ENCODE measurements around the gene ZBED4. TPM values are rescaled to one million over a fixed set of nuclear protein-coding genes. Genes with fewer than 3 reads are reported as not detected.

Gene ZBED4
- total RNA-seq, 1 donor from 2014 or later, result 22.7 TPM

GRCh38 chr22:49873228-49873940 is 19.7 kb downstream of the ZBED4 start:
- Histone ChIP-seq H3K4me2 (ENCODE audit: low read length) (no peak overlapping the region), H3K36me3 (ENCODE audit: insufficient read depth, low read length) (no peaks in the 10 kb centered on the region), H3K79me2 (ENCODE audit: insufficient read depth, low read length) (peaks cover 96% of the 10 kb centered on the region), H3K9me3 (ENCODE audit: insufficient read depth, low read depth, low read length) (peaks cover 4% of the 10 kb centered on the region), H3K27me3 (ENCODE audit: insufficient read depth, low read length) (no peaks in the 10 kb centered on the region), H2AFZ (ENCODE audit: low read depth, low read length) (no peak overlapping the region), H3K9ac (ENCODE audit: low read length) (no peak overlapping the region), H3K4me1 (ENCODE audit: insufficient read depth, low read length) (no peaks in the 10 kb centered on the region), H4K20me1 (ENCODE audit: insufficient read depth, low read length) (peaks cover 81% of the 10 kb centered on the region), H3K27ac (ENCODE audit: low read depth, low read length) (no peak overlapping the region), H3K4me3 (ENCODE audit: insufficient read depth, low read depth, low read length) (no peak overlapping the region)
- Mint-ChIP-seq H3K9me3 (ENCODE audit: unreplicated experiment) (peaks cover 17% of the 10 kb centered on the region), H3K4me3 (ENCODE audit: unreplicated experiment) (no peak overlapping the region), H3K36me3 (ENCODE audit: low read depth, unreplicated experiment) (peaks cover 36% of the 10 kb centered on the region), H3K4me1 (ENCODE audit: low read depth, unreplicated experiment) (no peaks in the 10 kb centered on the region), H3K27ac (ENCODE audit: unreplicated experiment) (no peak overlapping the region), H3K27me3 (ENCODE audit: low read depth, unreplicated experiment) (no peaks in the 10 kb centered on the region)
- DNase-seq (ENCODE audit: low read depth), result no peak
- TF ChIP-seq EZH2 (IDR thresholded peaks at IDR 0.05; ENCODE audit: insufficient read depth, low read length) (no peak), CTCF (IDR thresholded peaks at IDR 0.05; ENCODE audit: insufficient read depth, low read depth, low read length) (no peak)
- FAIRE-seq, result no peak

- no peak for DNase-seq (ENCODE audit: low read depth)
- no peaks in the 10 kb centered on the region for H3K9me3 ChIP-seq (ENCODE audit: insufficient read depth, low read depth, low read length)
- TF ChIP-seq CTCF (IDR thresholded peaks at IDR 0.05; ENCODE audit: insufficient read depth, low read depth, low read length) (no peak), EZH2 (IDR thresholded peaks at IDR 0.05; ENCODE audit: insufficient read depth, low read length) (no peak)
- H3K36me3 ChIP-seq (ENCODE audit: insufficient read depth, low read length), result no peaks in the 10 kb centered on the region
- no peak overlapping the region for H3K4me2 ChIP-seq (ENCODE audit: low read length)
- H3K79me2 ChIP-seq (ENCODE audit: insufficient read depth, low read length), result peaks cover 93% of the 10 kb centered on the region
- H3K9ac ChIP-seq (ENCODE audit: low read length), result no peak overlapping the region
- Mint-ChIP-seq H3K36me3 (ENCODE audit: low read depth, unreplicated experiment) (peaks cover 32% of the 10 kb centered on the region), H3K27ac (ENCODE audit: unreplicated experiment) (no peak overlapping the region), H3K4me1 (ENCODE audit: low read depth, unreplicated experiment) (peaks cover 6% of the 10 kb centered on the region), H3K27me3 (ENCODE audit: low read depth, unreplicated experiment) (no peaks in the 10 kb centered on the region), H3K4me3 (ENCODE audit: unreplicated experiment) (no peak overlapping the region), H3K9me3 (ENCODE audit: unreplicated experiment) (no peaks in the 10 kb centered on the region)
- no peak overlapping the region for H3K4me3 ChIP-seq (ENCODE audit: insufficient read depth, low read depth, low read length)
- peaks cover 16% of the 10 kb centered on the region for H3K4me1 ChIP-seq (ENCODE audit: insufficient read depth, low read length)
- H4K20me1 ChIP-seq (ENCODE audit: insufficient read depth, low read length), result peaks cover 75% of the 10 kb centered on the region
- no peaks in the 10 kb centered on the region for H3K27me3 ChIP-seq (ENCODE audit: insufficient read depth, low read length)
- no peak overlapping the region for H2AFZ ChIP-seq (ENCODE audit: low read depth, low read length)
- no peak overlapping the region for H3K27ac ChIP-seq (ENCODE audit: low read depth, low read length)
- FAIRE-seq, result no peak
These were observed 24.0 kb downstream of the ZBED4 start for GRCh38 chr22:49877642-49878041.

- no peak overlapping the region for H3K4me2 ChIP-seq (ENCODE audit: low read length)
- Mint-ChIP-seq H3K4me3 (ENCODE audit: unreplicated experiment) (no peak overlapping the region), H3K27me3 (ENCODE audit: low read depth, unreplicated experiment) (no peaks in the 10 kb centered on the region), H3K9me3 (ENCODE audit: unreplicated experiment) (no peaks in the 10 kb centered on the region), H3K36me3 (ENCODE audit: low read depth, unreplicated experiment) (peaks cover 31% of the 10 kb centered on the region), H3K4me1 (ENCODE audit: low read depth, unreplicated experiment) (peaks cover 12% of the 10 kb centered on the region), H3K27ac (ENCODE audit: unreplicated experiment) (no peak overlapping the region)
- FAIRE-seq (no peak), DNase-seq (ENCODE audit: low read depth) (no peak)
- H3K4me1 ChIP-seq (ENCODE audit: insufficient read depth, low read length), result peaks cover 16% of the 10 kb centered on the region
- H3K27me3 ChIP-seq (ENCODE audit: insufficient read depth, low read length), result no peaks in the 10 kb centered on the region
- no peaks in the 10 kb centered on the region for H3K9me3 ChIP-seq (ENCODE audit: insufficient read depth, low read depth, low read length)
- peaks cover 75% of the 10 kb centered on the region for H4K20me1 ChIP-seq (ENCODE audit: insufficient read depth, low read length)
- no peaks in the 10 kb centered on the region for H3K36me3 ChIP-seq (ENCODE audit: insufficient read depth, low read length)
- TF ChIP-seq EZH2 (IDR thresholded peaks at IDR 0.05; ENCODE audit: insufficient read depth, low read length) (no peak), CTCF (IDR thresholded peaks at IDR 0.05; ENCODE audit: insufficient read depth, low read depth, low read length) (no peak)
- H3K27ac ChIP-seq (ENCODE audit: low read depth, low read length), result no peak overlapping the region
- peaks cover 93% of the 10 kb centered on the region for H3K79me2 ChIP-seq (ENCODE audit: insufficient read depth, low read length)
- no peak overlapping the region for H3K9ac ChIP-seq (ENCODE audit: low read length)
- no peak overlapping the region for H3K4me3 ChIP-seq (ENCODE audit: insufficient read depth, low read depth, low read length)
- H2AFZ ChIP-seq (ENCODE audit: low read depth, low read length), result no peak overlapping the region
These were observed 24.6 kb downstream of the ZBED4 start for GRCh38 chr22:49878206-49878605.

Measured in astrocyte (in vitro differentiated cells and primary cell).